HG03571 (cell line): ENCODE data around the gene DERL2.
A peak's percentile ranks its signal among the peaks of the same experiment; 100 is the strongest.

Experiments used
- ATAC-seq: cut with Tn5 transposase; IDR thresholded peaks from one replicate; pipeline ENCODE4 v1.9.1; 2021; ENCODE audit not compliant: unreplicated experiment

The DERL2 gene

GRCh38 chr17:5502552-5502951 lies 16.6 kb upstream of the DERL2 start:
- ATAC-seq = no peak

- ATAC-seq = no peak
Observed at GRCh38 chr17:5501685-5502084, 15.7 kb upstream of the DERL2 start.

- ATAC-seq = no peak
Observed at GRCh38 chr17:5500589-5501391, 14.8 kb upstream of the DERL2 start.

- ATAC-seq = no peak
Observed at GRCh38 chr17:5500247-5500588, 14.2 kb upstream of the DERL2 start.

- ATAC-seq = no peak
Observed at GRCh38 chr17:5499476-5500231, 13.7 kb upstream of the DERL2 start.

GRCh38 chr17:5492970-5493369 lies 7.0 kb upstream of the DERL2 start:
- ATAC-seq = no peak

- ATAC-seq = no peak
Observed at GRCh38 chr17:5488752-5489151, 2.8 kb upstream of the DERL2 start.

- peak; percentile 86 for ATAC-seq
Observed at GRCh38 chr17:5486206-5487124, 487 bp upstream of the DERL2 start, which contains the start of gene MIS12. Gene MIS12, plus strand, starts transcription at chr17:5486566. Its CDS starts 2,297 bp downstream, at chr17:5488863.

GRCh38 chr17:5481451-5481850 lies 4.5 kb downstream of the DERL2 start:
- ATAC-seq = no peak

GRCh38 chr17:5480962-5481361 lies 5.0 kb downstream of the DERL2 start:
- no peak for ATAC-seq

GRCh38 chr17:5478992-5479391 lies 7.0 kb downstream of the DERL2 start:
- no peak for ATAC-seq

- ATAC-seq = no peak
Observed at GRCh38 chr17:5473906-5474305, 12.1 kb downstream of the DERL2 start.

- no peak for ATAC-seq
Observed at GRCh38 chr17:5472511-5472910, 13.5 kb downstream of the DERL2 start.

GRCh38 chr17:5468075-5468473 lies 17.9 kb downstream of the DERL2 start:
- no peak for ATAC-seq

- no peak for ATAC-seq
Observed at GRCh38 chr17:5467416-5467815, 18.6 kb downstream of the DERL2 start.

- ATAC-seq = no peak
Observed at GRCh38 chr17:5466295-5466694, 19.7 kb downstream of the DERL2 start.

- no peak for ATAC-seq
Observed at GRCh38 chr17:5464717-5465507, 21.1 kb downstream of the DERL2 start.

- no peak for ATAC-seq
Observed at GRCh38 chr17:5446786-5447185, 39.2 kb downstream of the DERL2 start.

- no peak for ATAC-seq
Observed at GRCh38 chr17:5444209-5444608, 41.8 kb downstream of the DERL2 start.

GRCh38 chr17:5443728-5444127 lies 42.2 kb downstream of the DERL2 start:
- no peak for ATAC-seq

GRCh38 chr17:5439446-5439764 lies 46.6 kb downstream of the DERL2 start:
- ATAC-seq = no peak
